NT2/D1 (cell line): ENCODE measurements around the gene TAS2R41.

ENCODE experiments used
- SUZ12 ChIP-seq: IDR thresholded peaks from 2 replicates; pipeline ENCODE4 v1.6.1; 2011; ENCODE audit not compliant: insufficient read length, insufficient read depth; ENCODE audit errors: extremely low read depth
- YY1 ChIP-seq: IDR thresholded peaks from 2 replicates; pipeline ENCODE4 v1.6.1; 2011; ENCODE audit not compliant: insufficient read length, insufficient read depth
- ZNF274 ChIP-seq: IDR thresholded peaks from 2 replicates; pipeline ENCODE4 v1.6.1; 2011; ENCODE audit warnings: mild to moderate bottlenecking, low read depth, low read length

GRCh38 chr7:143480501-143480900 lies 2.8 kb downstream of the TAS2R41 start:
- no peak for TF ChIP-seq YY1
- no peak for TF ChIP-seq ZNF274
- no peak for TF ChIP-seq SUZ12
